Gastroesophageal sphincter (tissue), 3 donors: ENCODE results near the gene PDZD4.

Experiments used
- POLR2A ChIP-seq, 2 donors: fragments of 450-650 bp; IDR thresholded peaks; one replicate each; pipeline ENCODE4 v1.6.1; 2017; ENCODE audit warnings: antibody characterized with exemption in 2 of 2, mild to moderate bottlenecking in 2 of 2, moderate library complexity in 1 of 2
- POLR2AphosphoS5 ChIP-seq: sonication (generic); formaldehyde crosslinking; IDR thresholded peaks from one replicate; pipeline ENCODE4 v1.6.1; 2017; ENCODE audit warnings: antibody characterized with exemption
- TF ChIP-seq, protein P1 (sequence below), 4 experiments: fragments of 200-600 bp in 2 of 4; fragments of 450-650 bp in 2 of 4; sonication (generic) in 1 of 4; IDR thresholded peaks; one replicate each; pipeline ENCODE4 v1.5.1; 2017 to 2019; ENCODE audit warnings: antibody characterized with exemption in 4 of 4, mild to moderate bottlenecking in 2 of 4, moderate library complexity in 2 of 4

DNA sequence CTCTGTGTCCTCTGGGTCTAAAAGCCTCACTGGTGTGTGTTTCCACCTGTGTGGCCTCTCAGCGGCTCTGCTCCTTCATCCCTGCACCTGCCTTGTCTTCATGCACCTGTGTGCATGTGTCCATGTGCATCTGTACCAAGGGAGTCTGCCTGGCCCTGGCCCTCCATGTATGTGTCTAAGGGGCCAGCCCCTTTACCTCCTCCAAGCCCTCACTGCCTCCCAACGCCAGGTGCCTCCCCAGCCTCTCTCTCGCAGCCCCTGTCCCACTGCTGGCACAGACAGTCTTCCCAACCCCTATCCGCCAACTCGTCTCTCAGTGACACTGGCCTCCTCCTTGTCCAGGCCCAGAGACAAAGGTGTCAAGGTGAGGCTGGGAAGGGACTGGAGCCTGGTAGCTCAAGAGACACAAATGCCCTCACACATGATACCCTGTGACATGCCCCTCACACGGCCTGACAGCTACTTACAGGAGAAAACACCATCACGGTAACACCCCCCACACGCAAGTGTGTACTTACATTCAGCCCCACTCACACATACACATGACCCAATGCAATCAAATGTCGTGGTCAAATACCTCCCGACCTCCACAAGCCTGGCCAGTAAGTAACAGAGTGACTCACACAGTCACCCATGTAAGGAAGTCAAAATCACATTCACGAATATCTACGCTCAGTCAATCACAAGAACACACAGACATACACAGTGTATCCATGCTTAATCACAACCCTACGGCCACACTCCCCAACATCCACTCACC, 44.2 kb upstream of the PDZD4 start:
- TF ChIP-seq, protein P1, sequence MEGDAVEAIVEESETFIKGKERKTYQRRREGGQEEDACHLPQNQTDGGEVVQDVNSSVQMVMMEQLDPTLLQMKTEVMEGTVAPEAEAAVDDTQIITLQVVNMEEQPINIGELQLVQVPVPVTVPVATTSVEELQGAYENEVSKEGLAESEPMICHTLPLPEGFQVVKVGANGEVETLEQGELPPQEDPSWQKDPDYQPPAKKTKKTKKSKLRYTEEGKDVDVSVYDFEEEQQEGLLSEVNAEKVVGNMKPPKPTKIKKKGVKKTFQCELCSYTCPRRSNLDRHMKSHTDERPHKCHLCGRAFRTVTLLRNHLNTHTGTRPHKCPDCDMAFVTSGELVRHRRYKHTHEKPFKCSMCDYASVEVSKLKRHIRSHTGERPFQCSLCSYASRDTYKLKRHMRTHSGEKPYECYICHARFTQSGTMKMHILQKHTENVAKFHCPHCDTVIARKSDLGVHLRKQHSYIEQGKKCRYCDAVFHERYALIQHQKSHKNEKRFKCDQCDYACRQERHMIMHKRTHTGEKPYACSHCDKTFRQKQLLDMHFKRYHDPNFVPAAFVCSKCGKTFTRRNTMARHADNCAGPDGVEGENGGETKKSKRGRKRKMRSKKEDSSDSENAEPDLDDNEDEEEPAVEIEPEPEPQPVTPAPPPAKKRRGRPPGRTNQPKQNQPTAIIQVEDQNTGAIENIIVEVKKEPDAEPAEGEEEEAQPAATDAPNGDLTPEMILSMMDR (IDR thresholded peaks at IDR 0.05) = no peak
- TF ChIP-seq POLR2A (IDR thresholded peaks at IDR 0.05) (no peak), POLR2AphosphoS5 (no peak)
